Heart right ventricle (tissue), 16 donors: ENCODE results near the gene S100B. TPM values are rescaled to one million over a fixed set of nuclear protein-coding genes. Genes with fewer than 3 reads are reported as not detected.

Experiments used
- ATAC-seq, 8 donors: fragments of 200-7000 bp; cut with Tn5 transposase; one replicate each; pipeline ENCODE4 v1.9.1; 2020; ENCODE audit warnings: mild to moderate bottlenecking in 8 of 8, moderate library complexity in 8 of 8, moderate number of reproducible peaks in 1 of 8
- DNase-seq, 2 donors: peaks; one replicate each; pipeline ENCODE4 v3.0.0-alpha.2; 2020
- H3K27ac ChIP-seq, 10 donors: fragments of 200-600 bp; sonication (generic) in 2 of 10; one replicate each; pipeline versions ENCODE4 v1.5.0 to v1.8.0; 2020 to 2022; ENCODE audit warnings: mild to moderate bottlenecking in 3 of 10
- H3K27me3 ChIP-seq, 7 donors: fragments of 200-600 bp; one replicate each; pipeline ENCODE4 v1.8.0; 2021 to 2022; ENCODE audit warnings: mild to moderate bottlenecking in 2 of 7
- H3K36me3 ChIP-seq, 9 donors: fragments of 200-600 bp; sonication (generic) in 1 of 9; one replicate each; pipeline versions ENCODE4 v1.5.0 to v1.8.0; 2020 to 2022; ENCODE audit warnings: mild to moderate bottlenecking in 2 of 9
- H3K4me1 ChIP-seq, 9 donors: fragments of 200-600 bp; sonication (generic) in 1 of 9; one replicate each; pipeline versions ENCODE4 v1.5.0 to v1.8.0; 2020 to 2022; ENCODE audit warnings: mild to moderate bottlenecking in 4 of 9
- H3K4me3 ChIP-seq, 10 donors: fragments of 200-600 bp; sonication (generic) in 2 of 10; one replicate each; pipeline versions ENCODE4 v1.5.0 to v1.8.0; 2020 to 2022; ENCODE audit warnings: mild to moderate bottlenecking in 7 of 10, moderate library complexity in 2 of 10
- H3K9me3 ChIP-seq, 11 donors: fragments of 200-600 bp in 10 of 11; sonication (generic) in 2 of 11; one replicate each; pipeline versions ENCODE4 v1.5.0 to v1.8.0; 2013 to 2022; ENCODE audit warnings: mild to moderate bottlenecking in 2 of 11, control low read depth in 1 of 11, moderate library complexity in 1 of 11
- WGBS, 2 donors: extraction: QIAGEN DNeasy Blood & Tissue Kit; methylation state at CpG; one replicate each; pipeline ENCODE4 v1.1.7; 2013; ENCODE audit warnings: inconsistent platforms in 1 of 2; 5-methylcytosine and 5-hydroxymethylcytosine counted together
- intact Hi-C, 10 donors: fragments of 100-400 bp; cut with DNase I; formaldehyde crosslinking; loops; one replicate each; pipeline versions ENCODE4 v1.11.1 to v1.14.2; 2022
- polyA plus RNA-seq, 2 donors: library from polyadenylated mRNA; stranded (reverse); fragments of 200-250 nt; gene quantifications; one replicate each; pipeline ENCODE4 v1.2.3, GENCODE V29; 2013
- total RNA-seq, 10 donors: library from RNA; stranded (reverse); fragmentation: NEBNext Ultra II Directional in 3 of 10; extraction: Animal tissue kit (Norgen Biotek cat#: 25700) in 3 of 10; gene quantifications; one replicate each; pipeline versions ENCODE4 v1.2.1 to v1.2.4, GENCODE V29; 2021 to 2023
- TF ChIP-seq, protein P1 (sequence below), 9 donors: fragments of 200-600 bp; sonication (generic) in 2 of 9; IDR thresholded peaks; one replicate each; pipeline versions ENCODE4 v1.5.0 to v1.8.0; 2021 to 2022; ENCODE audit warnings: antibody characterized with exemption in 9 of 9, mild to moderate bottlenecking in 5 of 9, moderate library complexity in 1 of 9
- donor health status: Arrhythmogenic right ventricular cardiomyopathy.
- donor health status: ischemic (EF 13 %, LVEDD 7.1; RV severe dilation, severe dysfunction).
- donor health status: healthy with polysubstance abuse.
- donor health status: DM: no; HTN: yes; CAD: no.
- donor health status: DM: no; HTN: no; CAD: no.
- donor health status: ischemic (EF 25% LVEDD 6.9; RV normal size, moderate dysfunction).
- donor health status: ischemic (EF 25% LVEDD 5.7; RV mildly dilated, moderate dysfunction).
- donor health status: healthy.
- donor health status: DM: yes; HTN: yes; CAD: no.
- donor health status: Ischemic cardiomyopathy.
- donor health status: ischemic (EF 35%, LVEDD 5.7; RV mildly dilated, moderate dysfunction).
- donor health status: nonischemic (EF 11% LVEDD 7.7; RV severe dilation, severe dysfunction).
- donor health status: DM: yes; HTN: yes; CAD: no.
- donor health status: PGD.
- donor health status: ischemic (EF 29% LVEDD 5.4; RV normal size, mild dysfunction).
- donor health status: nonischemic (EF 23%, LVEDD 6.1; RV moderate dilation, normal function).

The S100B gene
- total and polyA plus RNA-seq, 12 donors: 0.53 to 11.7 (median 3.6) TPM; not detected in 1

DNA sequence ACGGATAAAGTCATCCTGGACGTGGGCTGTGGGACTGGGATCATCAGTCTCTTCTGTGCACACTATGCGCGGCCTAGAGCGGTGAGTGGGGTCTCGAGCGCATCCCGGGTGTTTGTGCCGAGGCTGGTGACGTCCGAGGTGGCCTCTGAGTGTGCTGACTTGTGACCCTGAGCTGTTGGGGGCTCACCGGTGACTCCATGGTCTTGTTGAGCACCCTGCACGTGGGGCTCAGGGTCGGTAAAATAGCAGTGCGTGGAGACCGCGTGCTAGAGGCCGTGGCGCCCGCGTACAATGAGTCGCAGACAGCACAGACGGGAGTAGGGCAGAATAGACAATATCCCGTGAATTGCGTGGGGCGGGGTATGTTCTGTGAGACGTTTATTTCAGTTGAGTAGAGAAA lies 43.7 kb upstream of the S100B start:
- no peak overlapping the region for H3K4me3 ChIP-seq
- 94 to 95% methylated on average over 27 of the region's 27 CpGs for WGBS, 2 donors
- no peaks in the 10 kb centered on the region for H3K27me3 ChIP-seq
- DNase-seq (no peak), ATAC-seq (no peak)
- TF ChIP-seq, protein P1, sequence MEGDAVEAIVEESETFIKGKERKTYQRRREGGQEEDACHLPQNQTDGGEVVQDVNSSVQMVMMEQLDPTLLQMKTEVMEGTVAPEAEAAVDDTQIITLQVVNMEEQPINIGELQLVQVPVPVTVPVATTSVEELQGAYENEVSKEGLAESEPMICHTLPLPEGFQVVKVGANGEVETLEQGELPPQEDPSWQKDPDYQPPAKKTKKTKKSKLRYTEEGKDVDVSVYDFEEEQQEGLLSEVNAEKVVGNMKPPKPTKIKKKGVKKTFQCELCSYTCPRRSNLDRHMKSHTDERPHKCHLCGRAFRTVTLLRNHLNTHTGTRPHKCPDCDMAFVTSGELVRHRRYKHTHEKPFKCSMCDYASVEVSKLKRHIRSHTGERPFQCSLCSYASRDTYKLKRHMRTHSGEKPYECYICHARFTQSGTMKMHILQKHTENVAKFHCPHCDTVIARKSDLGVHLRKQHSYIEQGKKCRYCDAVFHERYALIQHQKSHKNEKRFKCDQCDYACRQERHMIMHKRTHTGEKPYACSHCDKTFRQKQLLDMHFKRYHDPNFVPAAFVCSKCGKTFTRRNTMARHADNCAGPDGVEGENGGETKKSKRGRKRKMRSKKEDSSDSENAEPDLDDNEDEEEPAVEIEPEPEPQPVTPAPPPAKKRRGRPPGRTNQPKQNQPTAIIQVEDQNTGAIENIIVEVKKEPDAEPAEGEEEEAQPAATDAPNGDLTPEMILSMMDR (IDR thresholded peaks at IDR 0.05): no peak
- intact Hi-C loops: no loop called here
- H3K9me3 ChIP-seq: peaks cover 0 to 4% (median 0%) of the 10 kb centered on the region in 11 donors
- peaks cover 0 to 14% (median 9%) of the 10 kb centered on the region in 9 donors for H3K4me1 ChIP-seq
- no peak overlapping the region for H3K27ac ChIP-seq
- peaks cover 4 to 100% (median 74%) of the 10 kb centered on the region in 9 donors for H3K36me3 ChIP-seq

DNA sequence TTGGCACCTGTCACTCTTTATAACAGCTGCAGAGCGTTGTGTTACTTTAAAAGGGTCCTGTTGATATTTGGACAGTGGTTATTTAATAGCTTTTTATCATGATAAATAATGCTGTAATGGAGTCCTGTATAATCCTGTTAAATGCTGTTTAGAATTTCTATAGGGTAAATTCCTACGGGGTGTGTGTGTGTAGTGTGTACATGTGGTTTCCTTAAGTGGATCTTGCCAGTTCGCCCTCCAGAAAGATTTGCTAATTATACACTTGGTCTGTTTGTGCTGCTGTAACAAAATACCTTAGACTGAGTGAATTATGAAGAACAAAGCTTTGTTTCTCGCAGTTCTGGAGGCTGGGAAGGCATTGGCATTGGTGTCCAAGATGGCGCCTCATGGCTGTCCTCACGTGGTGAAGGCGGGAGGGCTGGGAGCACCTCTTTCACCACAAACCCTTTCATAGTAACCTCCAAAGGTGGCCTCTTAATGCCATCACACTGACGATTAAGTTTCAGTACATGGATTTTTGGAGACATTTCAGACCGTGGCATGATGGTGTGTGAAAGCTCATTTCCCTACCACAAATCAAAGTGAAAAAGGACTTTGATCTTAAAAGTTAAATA lies 41.8 kb upstream of the S100B start:
- Histone ChIP-seq H3K27ac (no peak overlapping the region), H3K4me3 (no peak overlapping the region), H3K36me3 (peaks cover 6 to 100% (median 60%) of the 10 kb centered on the region in 9 donors), H3K9me3 (no peaks in the 10 kb centered on the region), H3K27me3 (no peaks in the 10 kb centered on the region), H3K4me1 (peaks cover 0 to 20% (median 13%) of the 10 kb centered on the region in 9 donors)
- intact Hi-C loops: no loop called here
- DNase-seq (no peak), ATAC-seq (no peak)
- TF ChIP-seq, protein P1 (IDR thresholded peaks at IDR 0.05): no peak
- WGBS, 2 donors: 97 to 98% methylated on average over 9 of the region's 9 CpGs

DNA sequence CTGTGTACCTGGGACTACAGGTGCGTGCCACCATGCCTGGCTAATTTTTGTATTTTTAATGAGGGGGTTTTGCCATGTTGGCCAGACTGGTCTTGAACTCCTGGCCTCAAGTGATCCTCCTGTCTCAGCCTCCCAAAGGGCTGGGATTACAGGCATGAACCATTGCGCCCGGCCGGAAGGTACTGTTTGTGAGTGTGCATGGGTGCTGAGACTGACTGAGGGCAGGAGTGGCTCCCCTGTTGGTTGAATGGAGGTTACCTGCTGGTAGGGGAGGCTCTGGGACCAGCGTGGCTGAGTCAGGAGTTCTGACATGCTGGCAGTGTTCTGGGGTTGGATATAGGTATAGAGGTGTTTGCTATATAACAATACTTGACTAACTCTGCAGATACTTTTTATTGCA lies 41.0 kb upstream of the S100B start:
- TF ChIP-seq, protein P1 (IDR thresholded peaks at IDR 0.05): no peak
- Histone ChIP-seq H3K4me3 (no peak overlapping the region), H3K4me1 (peaks cover 0 to 25% (median 11%) of the 10 kb centered on the region in 9 donors), H3K27ac (no peak overlapping the region), H3K36me3 (peaks cover 6 to 100% (median 62%) of the 10 kb centered on the region in 9 donors), H3K9me3 (no peaks in the 10 kb centered on the region), H3K27me3 (no peaks in the 10 kb centered on the region)
- 98 to 99% methylated on average over 5 of the region's 5 CpGs for WGBS, 2 donors
- intact Hi-C loops: no loop called here
- ATAC-seq: no peak
- DNase-seq: no peak

DNA sequence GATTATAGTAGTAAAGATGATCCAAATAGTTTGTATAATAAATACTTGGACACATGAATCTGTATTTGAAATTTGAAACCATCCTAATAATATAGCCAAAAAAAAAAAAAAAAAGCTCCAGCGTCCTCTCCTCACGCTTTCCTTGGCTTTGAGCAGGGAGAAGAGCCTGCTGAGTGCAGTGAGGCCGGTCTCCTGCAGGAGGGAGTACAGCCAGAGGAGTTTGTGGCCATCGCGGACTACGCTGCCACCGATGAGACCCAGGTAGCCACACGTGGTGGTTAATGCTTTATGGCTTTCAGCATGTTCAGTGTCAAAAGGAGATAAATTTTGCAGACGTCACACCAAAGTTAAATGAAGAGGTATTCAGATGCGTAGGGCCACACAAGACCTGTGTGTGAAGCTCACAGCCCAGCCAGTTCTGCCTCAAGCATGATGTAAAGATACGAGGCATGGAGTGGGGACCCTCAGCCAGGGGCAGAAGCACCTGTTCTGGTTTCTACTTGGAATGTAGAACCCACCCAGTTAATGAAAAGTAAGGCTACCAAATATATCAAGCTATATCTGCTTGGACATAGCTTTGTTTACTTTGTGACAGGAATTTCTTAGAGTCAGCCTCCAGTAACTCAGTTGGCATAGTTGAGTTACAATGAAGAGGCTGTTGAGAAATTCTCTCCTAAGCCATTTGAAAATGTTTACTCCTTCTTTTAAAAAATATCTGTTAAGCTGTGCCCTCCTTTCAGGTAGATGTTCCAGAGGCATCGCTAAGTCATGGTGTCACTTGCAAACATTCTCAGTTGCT lies 38.7 kb upstream of the S100B start:
- H3K4me3 ChIP-seq: no peak overlapping the region
- ATAC-seq (no peak), DNase-seq (no peak)
- peaks cover 0 to 33% (median 20%) of the 10 kb centered on the region in 9 donors for H3K4me1 ChIP-seq
- TF ChIP-seq, protein P1 (IDR thresholded peaks at IDR 0.05): no peak
- no peak overlapping the region for H3K27ac ChIP-seq
- H3K27me3 ChIP-seq: no peaks in the 10 kb centered on the region
- peaks cover 4 to 87% (median 47%) of the 10 kb centered on the region in 9 donors for H3K36me3 ChIP-seq
- no peaks in the 10 kb centered on the region for H3K9me3 ChIP-seq
- intact Hi-C loops: no loop called here
- WGBS, 2 donors: 74 to 83% methylated on average over 12 of the region's 12 CpGs
